Spleen (tissue), 11 donors: ENCODE results near the gene ZNF414. TPM values are rescaled to one million over a fixed set of nuclear protein-coding genes. Genes with fewer than 3 reads are reported as not detected.

Source experiments
- DNase-seq: peaks from one replicate; pipeline ENCODE4 v3.0.0-alpha.2; 2020
- H3K27ac ChIP-seq, 8 donors: fragments of 200-600 bp; sonication (generic) in 7 of 8; 1 replicate in 4 of 8; 2 replicates in 4 of 8; pipeline versions ENCODE4 v1.5.0 to v1.8.0; 2016 to 2021; ENCODE audit warnings: inconsistent platforms in 4 of 8, mild to moderate bottlenecking in 4 of 8, moderate library complexity in 1 of 8
- H3K27me3 ChIP-seq, 7 donors: fragments of 200-600 bp; sonication (generic) in 6 of 7; replicated peaks in 1 of 7; 1 replicate in 4 of 7; 2 replicates in 3 of 7; pipeline versions ENCODE4 v1.5.0 to v1.8.0; 2016 to 2021; ENCODE audit warnings: inconsistent platforms in 3 of 7, mild to moderate bottlenecking in 1 of 7
- H3K36me3 ChIP-seq, 6 donors: fragments of 200-600 bp; sonication (generic) in 5 of 6; 1 replicate in 4 of 6; 2 replicates in 2 of 6; pipeline versions ENCODE4 v1.5.0 to v1.8.0; 2016 to 2021; ENCODE audit warnings: inconsistent platforms in 2 of 6
- H3K4me1 ChIP-seq, 6 donors: fragments of 200-600 bp; sonication (generic) in 5 of 6; 1 replicate in 3 of 6; 2 replicates in 3 of 6; pipeline versions ENCODE4 v1.5.0 to v1.8.0; 2016 to 2021; ENCODE audit warnings: inconsistent platforms in 3 of 6
- H3K4me3 ChIP-seq, 8 donors: fragments of 200-600 bp; sonication (generic) in 7 of 8; 1 replicate in 4 of 8; 2 replicates in 4 of 8; pipeline versions ENCODE4 v1.5.0 to v1.8.0; 2016 to 2021; ENCODE audit warnings: inconsistent platforms in 4 of 8, mild to moderate bottlenecking in 4 of 8, moderate library complexity in 2 of 8
- H3K9me3 ChIP-seq, 8 donors: fragments of 200-600 bp; sonication (generic) in 7 of 8; 1 replicate in 4 of 8; 2 replicates in 4 of 8; pipeline versions ENCODE4 v1.5.0 to v1.8.0; 2016 to 2021; ENCODE audit warnings: inconsistent platforms in 4 of 8
- POLR2A ChIP-seq, 3 donors: fragments of 450-650 bp; IDR thresholded peaks; one replicate each; pipeline ENCODE4 v1.5.1; 2017; ENCODE audit warnings: antibody characterized with exemption in 3 of 3, mild to moderate bottlenecking in 1 of 3
- POLR2AphosphoS5 ChIP-seq, 3 donors: sonication (generic); formaldehyde crosslinking; IDR thresholded peaks; one replicate each; pipeline ENCODE4 v1.5.1; 2017; ENCODE audit warnings: antibody characterized with exemption in 3 of 3
- WGBS, 5 donors: extraction: QIAGEN DNeasy Blood & Tissue Kit in 3 of 5; methylation state at CpG; one replicate each; pipeline versions ENCODE4 v1.1.5 to v1.1.7; 2013 to 2018; 5-methylcytosine and 5-hydroxymethylcytosine counted together
- intact Hi-C: fragments of 100-400 bp; cut with DNase I; formaldehyde crosslinking; loops from one replicate; pipeline ENCODE4 v1.15.0; 2023; ENCODE audit warnings: low total_unique reads
- polyA plus RNA-seq, 3 donors: library from polyadenylated mRNA; stranded (reverse); fragments of 200-250 nt; gene quantifications; one replicate each; pipeline ENCODE4 v1.2.1, GENCODE V29; 2013
- total RNA-seq, 7 donors: library from RNA; depleted of rRNA in 3 of 7; stranded (reverse); fragments of >200 nt in 3 of 7; fragmentation: NEBNext Ultra II Directional in 4 of 7; extraction: Animal tissue kit (Norgen Biotek cat#: 25700) in 4 of 7; gene quantifications; one replicate each; pipeline versions ENCODE4 v1.1.0 to v1.2.1, GENCODE V29; 2016 to 2021
- TF ChIP-seq, protein P1 (sequence below), 11 experiments: fragments of 200-600 bp in 7 of 11; fragments of 450-650 bp in 4 of 11; sonication (generic) in 4 of 11; IDR thresholded peaks in 8 of 11; conservative IDR thresholded peaks in 3 of 11; 1 replicate in 7 of 11; 2 replicates in 4 of 11; pipeline versions ENCODE4 v1.4.0 to v1.8.0; 2016 to 2021; ENCODE audit warnings: antibody characterized with exemption in 11 of 11, inconsistent platforms in 4 of 11, mild to moderate bottlenecking in 1 of 11
- donor health status: healthy with polysubstance abuse.
- donor health status: DM: no; HTN: no; CAD: no; lungs with moderate emphysema.
- donor health status: DM: no; HTN: no; CAD: no.
- donor health status: Bipolar disorder and iron deficiency.
- donor health status: healthy.
- donor health status: DM: no; HTN: no; CAD: no.
- donor health status: DM: yes; HTN: yes; CAD: no.

Gene ZNF414
- total and polyA plus RNA-seq, 10 donors: 12.0 to 31.7 (median 23.8) TPM

- peaks cover 10 to 100% (median 95%) of the 10 kb centered on the region in 6 donors for H3K36me3 ChIP-seq
- DNase-seq: no peak
These were observed 45.1 kb downstream of the ZNF414 start for GRCh38 chr19:8468761-8469373.

GRCh38 chr19:8468124-8468523, 45.8 kb downstream of the ZNF414 start:
- no peak for DNase-seq
- Histone ChIP-seq H3K4me3 (no peak overlapping the region), H3K27me3 (no peaks in the 10 kb centered on the region), H3K27ac (no peak overlapping the region), H3K9me3 (no peaks in the 10 kb centered on the region), H3K4me1 (peaks cover 3 to 44% (median 11%) of the 10 kb centered on the region in 6 donors), H3K36me3 (peaks cover 10 to 100% (median 97%) of the 10 kb centered on the region in 6 donors)
- intact Hi-C loops: no loop called here
- TF ChIP-seq POLR2AphosphoS5 (IDR thresholded peaks at IDR 0.05): no peak
- TF ChIP-seq, protein P1, sequence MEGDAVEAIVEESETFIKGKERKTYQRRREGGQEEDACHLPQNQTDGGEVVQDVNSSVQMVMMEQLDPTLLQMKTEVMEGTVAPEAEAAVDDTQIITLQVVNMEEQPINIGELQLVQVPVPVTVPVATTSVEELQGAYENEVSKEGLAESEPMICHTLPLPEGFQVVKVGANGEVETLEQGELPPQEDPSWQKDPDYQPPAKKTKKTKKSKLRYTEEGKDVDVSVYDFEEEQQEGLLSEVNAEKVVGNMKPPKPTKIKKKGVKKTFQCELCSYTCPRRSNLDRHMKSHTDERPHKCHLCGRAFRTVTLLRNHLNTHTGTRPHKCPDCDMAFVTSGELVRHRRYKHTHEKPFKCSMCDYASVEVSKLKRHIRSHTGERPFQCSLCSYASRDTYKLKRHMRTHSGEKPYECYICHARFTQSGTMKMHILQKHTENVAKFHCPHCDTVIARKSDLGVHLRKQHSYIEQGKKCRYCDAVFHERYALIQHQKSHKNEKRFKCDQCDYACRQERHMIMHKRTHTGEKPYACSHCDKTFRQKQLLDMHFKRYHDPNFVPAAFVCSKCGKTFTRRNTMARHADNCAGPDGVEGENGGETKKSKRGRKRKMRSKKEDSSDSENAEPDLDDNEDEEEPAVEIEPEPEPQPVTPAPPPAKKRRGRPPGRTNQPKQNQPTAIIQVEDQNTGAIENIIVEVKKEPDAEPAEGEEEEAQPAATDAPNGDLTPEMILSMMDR (IDR thresholded peaks at IDR 0.05 in 8 of 11, conservative IDR thresholded peaks at IDR 0.05 in 3 of 11): no peak
- TF ChIP-seq POLR2A (IDR thresholded peaks at IDR 0.05): no peak
- WGBS, 5 donors: 76 to 90% (median 82%) methylated on average over 3 of the region's 3 CpGs

More at GRCh38 chr19:8468761-8469373, 45.1 kb downstream of the ZNF414 start:
- H3K4me1 ChIP-seq: peaks cover 9 to 46% (median 19%) of the 10 kb centered on the region in 6 donors
- H3K4me3 ChIP-seq: no peak overlapping the region
- H3K9me3 ChIP-seq: no peaks in the 10 kb centered on the region
- 76 to 85% (median 84%) methylated on average over 8 of the region's 8 CpGs for WGBS, 5 donors
- peak overlapping the region in 1 of 8 donors; percentile 1 for H3K27ac ChIP-seq
- intact Hi-C loops: no loop called here
- no peak for TF ChIP-seq POLR2A (IDR thresholded peaks at IDR 0.05)
- TF ChIP-seq POLR2AphosphoS5 (IDR thresholded peaks at IDR 0.05): no peak
- TF ChIP-seq, protein P1 (IDR thresholded peaks at IDR 0.05 in 8 of 11, conservative IDR thresholded peaks at IDR 0.05 in 3 of 11): no peak
- no peaks in the 10 kb centered on the region for H3K27me3 ChIP-seq

GRCh38 chr19:8466018-8466417, 47.9 kb downstream of the ZNF414 start:
- TF ChIP-seq, protein P1 (IDR thresholded peaks at IDR 0.05 in 8 of 11, conservative IDR thresholded peaks at IDR 0.05 in 3 of 11): no peak
- no peak for TF ChIP-seq POLR2AphosphoS5 (IDR thresholded peaks at IDR 0.05)
- TF ChIP-seq POLR2A (IDR thresholded peaks at IDR 0.05): no peak
- no peak for DNase-seq
- H3K9me3 ChIP-seq: no peaks in the 10 kb centered on the region
- H3K27me3 ChIP-seq: no peaks in the 10 kb centered on the region
- intact Hi-C loops: no loop called here
- 88 to 98% (median 92%) methylated on average over 4 of the region's 4 CpGs for WGBS, 5 donors
- H3K4me3 ChIP-seq: no peak overlapping the region
- H3K4me1 ChIP-seq: peaks cover 3 to 45% (median 16%) of the 10 kb centered on the region in 6 donors
- H3K36me3 ChIP-seq: peaks cover 10 to 97% (median 86%) of the 10 kb centered on the region in 6 donors
- H3K27ac ChIP-seq: no peak overlapping the region

GRCh38 chr19:8463365-8463764, 50.6 kb downstream of the ZNF414 start:
- Histone ChIP-seq H3K27ac (no peak overlapping the region), H3K36me3 (peaks cover 2 to 97% (median 59%) of the 10 kb centered on the region in 6 donors), H3K4me1 (peaks cover 23 to 63% (median 42%) of the 10 kb centered on the region in 6 donors), H3K27me3 (no peaks in the 10 kb centered on the region), H3K4me3 (no peak overlapping the region), H3K9me3 (no peaks in the 10 kb centered on the region)
- 88 to 93% (median 90%) methylated on average over 8 of the region's 8 CpGs for WGBS, 5 donors
- no peak for DNase-seq
- intact Hi-C loops: no loop called here
- TF ChIP-seq, protein P1 (IDR thresholded peaks at IDR 0.05 in 8 of 11, conservative IDR thresholded peaks at IDR 0.05 in 3 of 11): no peak
- TF ChIP-seq POLR2A (IDR thresholded peaks at IDR 0.05) (no peak), POLR2AphosphoS5 (IDR thresholded peaks at IDR 0.05) (no peak)
